Fibroblast of peridontal ligament (primary cell): ENCODE measurements around the gene CCDC141.
A peak's percentile ranks its signal among the peaks of the same experiment; 100 is the strongest.

ENCODE experiments used
- DNase-seq: peaks from one replicate; pipeline ENCODE4 v3.0.0-alpha.2; 2010; ENCODE audit errors: extremely low read depth

The CCDC141 gene

DNA sequence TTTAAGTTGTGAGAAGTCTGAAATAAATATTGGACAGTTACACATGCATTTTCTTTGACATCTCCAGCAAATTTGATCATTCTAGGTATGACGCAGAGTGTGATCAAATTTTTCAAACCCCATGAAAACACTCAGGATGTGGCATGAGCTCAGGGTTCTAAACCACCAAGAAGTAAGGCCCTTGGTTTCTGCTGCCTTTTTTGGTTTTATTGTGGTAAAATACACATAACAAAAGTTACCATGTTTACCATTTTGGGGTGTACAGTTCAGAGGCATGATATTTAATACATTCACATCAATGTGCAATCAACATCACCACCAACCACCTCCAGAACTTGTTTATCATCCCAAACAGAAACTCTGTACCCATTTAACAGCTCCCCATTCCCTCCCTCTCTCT is 178.4 kb downstream of the CCDC141 start:
- no peak for DNase-seq

DNA sequence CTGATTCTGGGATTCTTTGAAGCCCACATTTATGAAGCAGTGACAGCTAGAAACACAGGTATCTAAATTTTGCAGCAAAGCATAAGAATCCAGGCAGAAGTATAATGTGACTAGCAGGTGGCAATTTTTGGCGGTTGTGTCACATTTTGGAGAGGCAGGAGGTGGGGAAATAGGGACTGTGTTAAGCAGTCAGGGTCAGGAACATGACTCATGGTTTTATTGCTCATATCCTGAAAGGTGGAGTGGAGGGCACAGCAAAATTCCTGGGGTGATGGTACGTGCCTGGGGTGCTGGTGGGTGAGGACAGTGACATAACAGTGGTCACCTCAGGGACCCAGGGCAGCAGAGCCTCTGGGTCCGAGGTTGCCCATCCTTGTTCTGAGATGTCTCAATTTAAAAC is 179.2 kb downstream of the CCDC141 start:
- DNase-seq = no peak

DNA sequence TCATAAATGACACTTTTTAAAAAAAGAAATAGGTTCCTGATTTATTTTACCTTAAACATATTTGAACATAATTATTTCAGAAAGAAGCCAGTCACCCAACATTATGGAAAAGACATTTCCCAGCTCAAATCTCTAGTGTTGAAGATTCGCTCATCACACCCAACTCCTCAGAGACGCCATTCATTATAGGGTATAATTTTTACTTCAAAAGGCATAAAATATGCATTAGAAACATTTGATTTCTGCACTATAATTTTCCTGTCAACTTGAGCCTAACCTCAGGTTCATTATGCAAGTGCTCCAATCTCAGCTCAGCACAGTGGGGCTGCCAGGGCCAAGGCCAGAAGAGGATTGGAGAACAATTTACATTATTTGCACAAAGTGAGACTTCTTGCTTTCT is 183.9 kb downstream of the CCDC141 start:
- DNase-seq = no peak

DNA sequence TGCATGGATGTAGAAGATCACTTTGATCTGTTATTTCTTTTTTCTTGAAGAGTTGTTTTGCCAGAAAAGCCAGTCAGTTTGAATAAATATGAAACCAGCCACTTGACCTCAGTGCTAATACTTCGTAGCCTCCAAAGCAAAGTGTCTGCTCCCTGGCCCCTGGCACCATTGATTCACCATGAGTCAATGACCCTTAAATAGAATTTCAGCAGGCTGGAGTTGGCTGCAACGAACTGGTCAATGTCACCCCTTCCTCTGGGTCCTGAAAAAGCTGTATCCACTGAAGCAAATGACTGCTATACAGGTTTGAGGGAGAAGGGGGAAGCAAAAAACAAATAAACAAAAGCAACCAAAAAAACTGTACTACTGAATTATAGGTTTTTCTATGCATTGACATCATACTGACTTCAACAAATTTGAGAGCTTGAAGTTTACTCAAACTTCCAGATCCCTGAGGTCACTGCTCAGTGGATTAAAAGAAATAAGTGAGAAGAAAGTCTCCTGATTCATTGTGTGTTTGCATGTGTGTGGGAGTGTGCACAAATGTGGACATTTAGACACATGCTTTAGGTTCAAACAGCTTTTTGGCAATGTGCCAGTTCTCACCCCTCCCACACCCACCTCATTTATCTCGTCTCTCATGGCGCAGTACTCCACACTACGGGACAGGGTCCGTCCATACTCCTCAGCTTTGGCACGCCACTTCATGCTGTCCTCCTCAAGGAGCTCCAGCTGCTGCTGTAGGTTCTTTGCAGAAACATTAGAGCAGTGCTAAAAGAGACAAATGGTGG is 184.6 kb downstream of the CCDC141 start:
- DNase-seq = peak; percentile 37

DNA sequence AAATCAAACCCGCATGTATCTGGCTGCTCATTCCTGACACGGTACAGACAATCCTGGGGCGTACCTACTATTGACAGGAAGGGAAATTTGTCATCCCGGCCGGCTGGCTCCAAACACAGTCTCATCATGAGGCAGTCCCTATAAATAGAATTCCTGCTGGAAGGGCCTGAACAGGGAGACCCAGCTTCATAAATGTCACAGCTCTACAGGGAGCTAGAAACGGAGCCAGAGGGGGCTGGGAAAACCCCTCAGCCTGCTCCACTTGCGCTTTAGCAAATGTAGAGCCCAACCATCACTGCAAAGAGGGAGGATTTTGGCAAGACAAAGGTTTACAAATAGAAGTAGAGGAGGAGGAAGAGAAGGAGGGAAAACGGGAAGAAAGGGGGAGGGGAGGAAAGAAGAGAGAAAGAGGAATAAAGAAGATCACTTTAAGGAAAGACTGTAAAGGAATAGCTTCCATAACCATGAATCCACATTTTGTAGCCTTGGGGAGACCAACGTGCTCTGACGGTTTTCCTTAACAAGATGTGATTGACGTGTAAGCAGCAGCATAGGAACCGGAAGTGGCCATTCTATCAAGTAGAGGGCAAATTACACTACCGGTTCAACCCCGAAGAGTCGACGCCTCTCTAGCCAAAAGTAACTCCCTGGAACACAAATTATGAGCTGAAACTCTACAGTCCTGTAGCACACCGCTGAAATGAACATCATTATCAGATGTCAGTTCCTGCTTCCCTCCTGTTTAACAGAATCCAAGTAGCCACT is 185.9 kb downstream of the CCDC141 start:
- DNase-seq = peak; percentile 56

DNA sequence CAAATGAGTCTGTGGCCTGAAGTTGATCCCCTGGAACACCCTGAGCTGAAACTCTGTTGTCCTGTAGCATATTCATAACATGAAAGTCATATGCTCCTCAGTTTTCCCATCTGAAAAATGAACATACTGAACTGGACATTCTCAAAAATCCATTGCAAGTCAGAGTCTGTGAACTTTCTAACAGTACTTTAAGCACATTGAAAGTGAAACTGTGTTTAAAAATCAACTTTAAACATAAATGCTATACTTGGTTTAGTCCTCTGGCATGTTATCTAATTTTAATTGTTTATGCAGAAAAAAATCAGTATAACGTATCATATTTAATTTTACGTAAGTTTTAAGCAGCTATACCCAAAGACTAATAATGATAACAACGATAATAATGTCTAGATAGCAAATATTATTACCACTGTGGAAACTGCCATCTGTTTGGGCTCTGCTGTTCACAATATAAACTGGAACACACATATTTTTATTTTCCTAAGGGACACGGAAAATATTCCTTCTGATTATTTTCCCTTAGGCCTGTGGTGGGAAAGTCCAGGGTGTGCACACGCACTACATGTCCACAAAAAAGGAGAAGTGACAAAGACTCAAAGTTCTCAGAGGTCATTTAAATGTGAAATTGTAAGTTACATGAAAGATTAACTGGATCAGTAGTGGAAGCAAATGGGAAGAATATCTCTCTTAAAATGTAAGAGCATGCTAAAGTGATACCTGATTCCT is 186.6 kb downstream of the CCDC141 start:
- DNase-seq = peak; percentile 26

DNA sequence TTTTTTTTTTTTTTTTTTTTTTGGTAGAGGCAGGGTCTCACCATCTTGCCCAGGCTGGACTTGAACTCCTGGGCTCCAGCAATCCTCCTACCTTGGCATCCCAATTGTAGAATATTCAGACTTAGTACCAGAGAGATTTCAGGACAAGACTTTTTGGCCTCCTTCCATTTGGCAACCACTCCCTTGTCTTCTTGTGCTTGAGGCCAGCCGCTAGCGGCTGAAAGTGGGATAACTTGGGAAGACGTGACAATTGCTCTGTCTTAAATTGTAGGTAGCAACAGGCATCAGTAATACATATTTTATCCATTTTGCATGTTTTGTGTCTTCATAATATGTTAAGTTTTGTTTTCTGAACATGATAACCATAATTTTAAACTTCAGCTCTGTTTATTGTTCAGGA is 189.4 kb downstream of the CCDC141 start:
- DNase-seq = peak; percentile 50

DNA sequence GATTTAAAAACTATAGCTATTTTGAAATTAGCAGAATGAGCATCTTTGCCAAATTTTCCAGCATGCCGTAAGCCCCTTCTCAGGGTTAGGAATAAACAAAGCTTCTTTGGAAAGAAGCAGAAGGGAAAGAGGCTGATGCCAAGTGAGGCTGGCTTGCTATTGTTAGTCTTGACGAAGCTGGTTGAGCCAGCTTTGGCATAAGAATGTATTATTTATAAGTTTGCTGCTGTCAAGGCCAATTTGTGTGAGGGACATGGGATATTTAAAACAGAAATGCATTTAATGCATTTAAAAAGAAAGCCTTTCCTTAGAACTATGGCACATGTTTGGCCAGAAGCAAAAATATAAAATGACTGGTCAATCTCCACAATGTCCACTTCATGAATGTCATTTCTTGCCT is 190.2 kb downstream of the CCDC141 start:
- peak; percentile 55 for DNase-seq

DNA sequence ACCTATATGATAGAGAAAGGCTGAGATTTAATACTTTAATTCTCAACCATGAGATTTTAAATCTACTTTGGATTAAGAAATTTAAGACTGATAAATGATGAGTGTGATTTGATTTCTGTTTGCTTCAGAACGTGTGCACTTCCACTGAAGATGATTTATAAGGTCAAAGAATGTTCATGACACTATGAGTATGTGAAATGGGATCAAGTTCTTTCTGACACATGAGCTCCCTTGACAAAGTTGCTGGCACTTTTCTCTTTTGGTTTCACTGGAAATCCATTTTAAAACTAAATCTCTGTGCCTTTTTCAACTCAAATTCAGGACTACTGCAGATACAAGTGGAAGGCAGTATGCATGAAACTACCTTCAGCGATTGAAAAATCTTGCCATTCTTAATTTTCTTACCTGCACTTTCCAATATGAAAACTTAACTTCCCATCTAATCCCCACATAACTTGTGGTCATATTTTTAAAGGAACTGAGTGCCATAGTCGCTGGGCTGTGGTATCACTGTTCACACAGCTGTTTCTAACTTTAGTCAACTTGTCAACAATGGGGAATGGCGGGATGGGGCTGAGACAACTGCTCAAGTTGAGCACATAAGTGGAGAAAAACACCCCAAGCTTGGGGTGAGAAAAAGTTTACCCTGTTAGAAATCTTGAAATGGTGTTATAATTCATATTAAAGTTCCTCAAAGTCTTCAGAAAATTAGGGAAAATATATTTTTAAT is 190.9 kb downstream of the CCDC141 start:
- no peak for DNase-seq

DNA sequence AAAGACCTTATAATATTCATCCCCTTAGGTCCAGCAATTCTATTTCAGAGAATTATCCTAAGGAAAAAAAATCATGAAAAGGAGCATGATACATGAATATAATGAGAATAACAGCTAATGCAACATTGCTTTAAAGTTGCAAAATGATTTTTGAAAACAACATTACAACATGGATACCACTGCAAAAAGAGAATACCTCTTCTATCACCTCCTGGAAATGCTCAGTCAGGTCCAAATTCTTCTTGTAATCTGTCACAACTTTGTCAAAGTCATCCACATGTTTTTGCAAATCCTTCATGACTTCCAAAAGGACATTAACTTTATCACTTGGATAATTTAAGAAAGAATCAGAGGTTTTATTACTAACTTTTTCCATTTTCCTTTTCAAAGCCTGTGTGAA is 194.8 kb downstream of the CCDC141 start:
- DNase-seq = no peak

DNA sequence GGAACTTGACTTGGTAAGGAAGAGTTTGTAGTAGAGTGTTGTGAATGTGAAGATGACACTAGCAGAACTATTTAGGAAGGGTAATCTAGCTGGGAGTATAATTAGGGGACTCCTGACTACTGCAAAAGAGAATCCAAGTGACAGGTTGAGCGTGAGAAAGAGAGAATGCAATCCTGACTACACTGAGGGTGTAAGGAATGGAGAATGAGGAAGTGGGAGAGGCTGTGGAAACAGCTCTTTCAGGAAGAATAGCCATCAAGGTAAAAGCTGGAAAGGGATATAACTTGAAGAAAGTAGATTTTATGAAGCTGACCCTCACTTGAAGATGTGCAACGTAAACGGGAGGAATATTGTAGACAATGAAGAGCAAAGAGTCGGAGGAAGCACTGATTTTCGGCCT is 201.6 kb downstream of the CCDC141 start:
- DNase-seq = no peak

DNA sequence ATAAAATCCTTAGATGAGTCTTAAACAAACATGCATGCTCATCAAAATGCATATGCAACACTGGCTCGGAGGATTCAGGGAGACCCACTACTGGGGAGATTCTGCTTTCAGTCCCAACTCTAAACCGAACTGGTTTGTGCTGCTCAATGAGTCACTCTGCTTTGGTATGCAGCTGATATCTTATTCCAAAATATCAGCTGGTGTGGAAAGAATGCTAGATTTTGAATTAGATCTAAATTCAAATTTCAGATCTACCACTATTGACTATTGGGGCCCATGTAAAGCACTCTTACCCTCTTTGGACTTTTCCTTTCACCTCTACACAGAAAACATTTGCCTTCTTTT is 203.5 kb downstream of the CCDC141 start:
- peak; percentile 43 for DNase-seq

DNA sequence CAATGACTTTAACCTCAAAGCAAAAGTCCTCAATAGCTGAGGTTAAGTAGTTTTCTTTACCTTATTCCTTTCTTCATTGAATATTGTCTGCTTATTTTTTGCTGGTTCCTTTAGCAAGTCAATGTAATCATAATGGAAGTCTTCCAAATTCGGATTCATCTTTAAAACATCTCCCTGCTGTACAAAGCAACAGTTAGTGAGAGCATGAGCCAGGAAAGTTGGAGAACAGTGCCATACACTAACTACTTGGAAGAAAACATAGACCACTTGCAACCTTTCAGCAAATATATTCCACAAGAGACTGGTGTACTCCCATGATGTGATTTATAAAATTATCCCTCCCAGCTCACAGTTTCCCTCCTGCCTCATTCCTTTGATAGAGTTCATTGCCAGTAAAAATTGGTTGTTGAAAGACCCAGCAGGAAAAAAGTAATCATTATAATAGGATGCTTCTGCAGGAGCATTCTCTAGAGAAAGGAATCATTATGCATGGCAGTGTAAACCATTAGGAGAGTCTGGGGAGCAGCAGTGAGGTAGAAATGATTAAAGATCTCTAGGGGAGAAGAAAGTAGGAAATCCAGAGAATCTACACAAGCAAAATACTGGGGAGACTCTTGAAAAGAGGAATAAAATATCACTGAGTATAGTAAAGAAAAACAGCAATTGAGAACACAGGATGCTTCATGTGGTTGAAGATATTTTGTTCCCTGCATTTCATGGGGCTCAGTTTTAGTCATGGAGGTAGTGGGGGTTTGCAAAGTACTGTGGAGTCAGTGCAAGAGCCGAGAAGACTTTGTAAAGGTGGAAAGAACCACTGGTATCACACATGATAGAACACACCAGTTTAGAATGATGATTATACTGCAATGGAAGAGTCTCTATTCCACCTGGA is 204.1 kb downstream of the CCDC141 start:
- DNase-seq = peak; percentile 95

DNA sequence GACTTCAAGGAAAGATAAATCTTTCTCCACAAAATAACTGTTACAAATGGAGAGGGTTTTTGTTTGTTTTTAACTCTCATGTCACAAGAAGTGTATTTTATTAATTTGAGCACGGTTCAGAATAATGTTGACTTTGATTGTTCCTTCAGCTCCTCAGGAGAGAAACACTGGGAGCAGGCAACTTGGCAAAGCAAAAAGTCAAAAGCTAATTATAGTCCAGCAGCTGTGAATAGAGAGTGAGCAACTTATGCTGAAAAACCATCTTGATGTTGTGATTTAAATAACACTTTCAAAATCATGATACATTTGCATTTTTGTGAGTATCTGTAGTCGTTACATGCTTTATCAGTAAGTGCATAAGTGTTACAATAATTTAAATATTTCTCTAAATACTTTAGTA is 205.2 kb downstream of the CCDC141 start:
- peak; percentile 3 for DNase-seq

DNA sequence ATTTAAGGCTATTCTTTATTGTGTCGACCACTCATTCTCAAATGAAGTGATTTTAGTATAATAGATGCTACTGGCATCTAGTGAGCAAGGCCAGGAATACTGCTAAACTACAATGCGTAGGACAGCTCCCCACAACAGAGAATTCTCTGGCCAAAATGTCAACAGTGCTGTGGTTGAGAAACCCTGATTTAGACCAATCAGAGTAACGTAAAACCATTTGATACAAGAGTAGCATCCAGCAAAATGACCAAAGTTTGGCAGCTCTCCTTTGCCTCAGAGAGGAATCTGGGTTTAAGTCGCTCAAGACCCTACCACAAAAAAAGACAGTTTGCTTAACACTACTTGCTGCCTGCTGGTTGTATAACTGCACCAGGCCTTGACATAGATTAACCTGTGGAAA is 205.7 kb downstream of the CCDC141 start:
- DNase-seq = peak; percentile 91

DNA sequence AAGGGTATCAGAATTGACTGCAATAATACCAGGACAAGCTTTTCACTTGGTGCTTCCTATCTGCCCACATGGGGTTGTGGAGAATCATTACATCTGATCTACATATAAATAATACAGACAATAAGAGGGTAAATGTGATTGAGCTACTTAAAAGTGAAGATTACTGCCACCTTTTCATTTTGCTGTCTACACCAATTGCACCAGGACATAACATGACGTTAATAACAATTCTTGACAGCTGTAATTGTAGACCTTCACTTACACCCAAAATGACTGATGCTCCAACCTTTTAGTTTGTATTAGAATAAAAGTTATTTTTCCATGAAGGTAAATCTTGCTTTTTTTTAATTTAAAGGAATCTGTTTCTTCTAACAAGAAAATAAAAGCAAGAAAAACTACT is 206.2 kb downstream of the CCDC141 start:
- no peak for DNase-seq

DNA sequence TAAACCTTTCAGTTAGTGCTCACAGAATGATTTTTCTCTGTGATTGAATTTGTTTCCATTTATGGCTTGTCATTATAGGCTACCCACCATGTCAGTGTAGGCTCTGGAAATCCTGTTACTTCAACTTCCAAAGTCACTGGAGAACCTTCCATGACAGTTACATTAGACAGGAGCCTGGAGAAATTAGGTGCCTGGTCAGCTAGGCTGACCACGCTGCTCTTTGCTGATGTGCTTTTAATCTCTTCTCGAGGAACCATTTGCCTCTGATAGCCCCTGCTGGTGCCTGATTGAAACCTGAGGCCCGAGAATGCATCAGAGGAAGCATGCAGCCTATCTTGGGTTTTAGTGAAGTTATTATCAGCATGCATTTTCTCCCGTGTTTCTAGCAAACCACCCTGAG is 213.1 kb downstream of the CCDC141 start:
- DNase-seq = no peak

DNA sequence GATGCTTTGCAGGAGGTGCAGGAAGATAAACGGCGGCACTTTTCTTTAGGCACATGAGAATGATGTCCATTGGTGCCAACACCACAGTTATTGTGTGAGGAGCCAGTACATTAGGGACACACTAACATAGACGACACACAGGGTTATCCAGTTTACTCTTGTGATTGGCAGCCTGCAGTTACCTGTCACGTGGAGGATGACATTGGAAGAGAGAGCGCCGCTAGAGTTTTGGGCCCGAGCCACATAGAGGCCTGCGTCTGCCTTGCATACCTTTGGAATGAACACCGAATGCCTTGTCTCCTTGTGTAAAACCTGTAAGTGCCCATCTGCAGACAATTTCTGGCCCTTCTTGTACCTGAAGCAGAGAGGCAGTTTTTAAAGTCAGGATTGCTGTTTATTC is 215.9 kb downstream of the CCDC141 start:
- no peak for DNase-seq

DNA sequence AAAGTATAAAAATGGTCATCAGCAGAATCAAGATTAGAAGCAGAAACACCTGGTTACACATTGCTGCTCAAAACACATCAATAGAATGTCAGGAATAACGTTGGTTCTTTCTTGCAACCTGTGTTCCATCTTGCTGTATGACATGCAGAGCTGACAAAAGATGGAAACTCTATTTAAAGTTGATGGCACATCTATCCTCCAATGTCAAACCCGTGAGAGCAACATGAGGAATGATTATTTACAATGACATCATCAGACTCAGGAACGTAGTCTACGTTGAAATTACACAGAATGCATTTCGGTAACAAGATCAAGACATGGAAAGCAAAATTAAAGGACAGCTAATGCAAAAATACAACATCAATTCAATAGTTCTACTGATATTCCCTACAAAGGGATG is 216.6 kb downstream of the CCDC141 start:
- no peak for DNase-seq

DNA sequence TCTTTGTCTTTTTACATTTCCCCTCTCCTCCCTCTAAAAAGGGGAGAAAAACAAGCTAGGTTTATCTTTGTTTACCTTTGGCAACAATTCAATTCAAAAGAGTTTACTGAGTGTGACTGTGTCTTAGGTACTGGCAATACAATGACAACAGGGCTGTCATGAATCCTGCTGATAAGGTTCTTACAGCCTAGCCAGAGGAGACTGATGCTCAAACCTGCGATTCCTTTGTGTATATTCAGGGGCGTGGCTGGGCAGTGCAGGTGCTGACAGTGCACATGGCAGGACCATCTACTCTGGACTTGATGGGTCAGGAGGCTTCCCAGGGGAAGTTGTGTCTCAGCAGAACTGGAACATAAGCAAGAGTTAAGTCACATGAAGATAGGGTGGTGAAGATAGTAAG is 219.5 kb downstream of the CCDC141 start:
- DNase-seq = no peak

DNA sequence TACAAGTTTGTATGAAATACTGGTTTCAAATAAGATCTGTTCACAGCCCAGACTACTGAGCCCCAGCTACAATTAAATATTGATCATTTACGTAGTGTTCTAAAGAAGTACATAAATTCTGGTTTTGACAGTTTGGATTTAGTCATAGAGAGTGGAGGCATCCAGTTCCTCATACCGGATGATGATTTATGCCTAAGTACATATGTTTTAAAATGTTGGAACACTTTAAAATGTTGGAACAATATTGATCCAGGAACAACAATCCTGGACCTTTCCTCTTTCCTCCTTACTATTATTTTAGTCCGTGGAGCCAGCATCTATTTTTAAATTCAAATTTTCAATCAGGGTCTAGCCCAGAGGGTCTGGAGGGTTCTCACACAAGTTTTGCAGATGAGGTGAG is 220.0 kb downstream of the CCDC141 start:
- DNase-seq = no peak
